Fibroblast of lung (primary cell): ENCODE data around the gene CDA.

Experiments used
- EZH2 ChIP-seq: IDR thresholded peaks from 2 replicates; pipeline ENCODE4 v1.5.1; 2012; ENCODE audit warnings: low read length, control low read depth, mild to moderate bottlenecking; ENCODE audit errors: missing control alignments
- TF ChIP-seq, protein P1 (sequence below), 2 donors: IDR thresholded peaks in 1 of 2; conservative IDR thresholded peaks in 1 of 2; 1 replicate in 1 of 2; 2 replicates in 1 of 2; pipeline ENCODE4 v1.5.1; 2011 to 2012; ENCODE audit warnings: low read length in 2 of 2, control low read depth in 1 of 2, inconsistent platforms in 1 of 2, low read depth in 1 of 2, mild to moderate bottlenecking in 1 of 2

DNA sequence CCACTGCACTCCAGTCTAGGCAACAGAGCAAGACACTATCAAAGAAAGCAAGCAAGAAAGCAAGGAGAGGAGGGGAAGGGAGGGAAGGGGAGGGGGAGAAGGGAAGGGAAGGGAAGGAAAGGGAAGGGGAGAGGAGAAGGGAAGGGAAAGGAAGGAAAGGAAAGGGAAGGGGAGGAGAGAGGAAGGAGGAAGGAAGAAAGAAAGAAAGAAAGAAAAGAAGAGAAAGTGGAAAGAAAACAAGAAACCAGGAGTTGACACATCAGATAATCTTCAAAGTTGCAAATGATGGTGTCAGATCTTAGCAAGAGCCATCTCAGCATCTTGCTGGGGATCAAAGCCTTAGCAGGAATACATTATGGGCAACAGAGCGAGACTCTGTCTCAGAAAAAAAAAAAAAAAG lies 14.9 kb upstream of the CDA start:
- TF ChIP-seq, protein P1, sequence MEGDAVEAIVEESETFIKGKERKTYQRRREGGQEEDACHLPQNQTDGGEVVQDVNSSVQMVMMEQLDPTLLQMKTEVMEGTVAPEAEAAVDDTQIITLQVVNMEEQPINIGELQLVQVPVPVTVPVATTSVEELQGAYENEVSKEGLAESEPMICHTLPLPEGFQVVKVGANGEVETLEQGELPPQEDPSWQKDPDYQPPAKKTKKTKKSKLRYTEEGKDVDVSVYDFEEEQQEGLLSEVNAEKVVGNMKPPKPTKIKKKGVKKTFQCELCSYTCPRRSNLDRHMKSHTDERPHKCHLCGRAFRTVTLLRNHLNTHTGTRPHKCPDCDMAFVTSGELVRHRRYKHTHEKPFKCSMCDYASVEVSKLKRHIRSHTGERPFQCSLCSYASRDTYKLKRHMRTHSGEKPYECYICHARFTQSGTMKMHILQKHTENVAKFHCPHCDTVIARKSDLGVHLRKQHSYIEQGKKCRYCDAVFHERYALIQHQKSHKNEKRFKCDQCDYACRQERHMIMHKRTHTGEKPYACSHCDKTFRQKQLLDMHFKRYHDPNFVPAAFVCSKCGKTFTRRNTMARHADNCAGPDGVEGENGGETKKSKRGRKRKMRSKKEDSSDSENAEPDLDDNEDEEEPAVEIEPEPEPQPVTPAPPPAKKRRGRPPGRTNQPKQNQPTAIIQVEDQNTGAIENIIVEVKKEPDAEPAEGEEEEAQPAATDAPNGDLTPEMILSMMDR (conservative IDR thresholded peaks at IDR 0.05 in 1 of 2, IDR thresholded peaks at IDR 0.05 in 1 of 2; ENCODE audit: low read depth in 1 of 2, low read length in 2 of 2) = no peak
- no peak for TF ChIP-seq EZH2
